GM15510 (cell line): ENCODE measurements around the gene MEX3D.

ENCODE experiments used
- POLR2A ChIP-seq: IDR thresholded peaks from 3 replicates; pipeline ENCODE4 v1.6.1; 2011; ENCODE audit warnings: borderline replicate concordance; ENCODE audit not compliant: insufficient read length; ENCODE audit errors: extremely low read depth

MEX3D gene

GRCh38 chr19:1511318-1512317 lies 56.5 kb downstream of the MEX3D start:
- no peak for TF ChIP-seq POLR2A

GRCh38 chr19:1510807-1511206 lies 57.3 kb downstream of the MEX3D start:
- TF ChIP-seq POLR2A, result no peak

GRCh38 chr19:1510442-1510806 lies 57.7 kb downstream of the MEX3D start:
- TF ChIP-seq POLR2A, result no peak

GRCh38 chr19:1509602-1510441 lies 58.3 kb downstream of the MEX3D start:
- TF ChIP-seq POLR2A, result no peak

GRCh38 chr19:1508507-1508856 lies 59.6 kb downstream of the MEX3D start:
- no peak for TF ChIP-seq POLR2A

GRCh38 chr19:1507763-1508506 lies 60.2 kb downstream of the MEX3D start:
- no peak for TF ChIP-seq POLR2A

- TF ChIP-seq POLR2A, result no peak
These were observed 60.9 kb downstream of the MEX3D start for GRCh38 chr19:1507192-1507660.

GRCh38 chr19:1505991-1506881 lies 61.9 kb downstream of the MEX3D start:
- TF ChIP-seq POLR2A, result no peak

GRCh38 chr19:1505012-1505411 lies 63.1 kb downstream of the MEX3D start:
- no peak for TF ChIP-seq POLR2A
